HG02870 (cell line): ENCODE data around the gene STARD13.
A peak's percentile ranks its signal among the peaks of the same experiment; 100 is the strongest.

Source experiments
- ATAC-seq: cut with Tn5 transposase; IDR thresholded peaks from one replicate; pipeline ENCODE4 v1.9.1; 2021; ENCODE audit warnings: mild to moderate bottlenecking, moderate library complexity; ENCODE audit not compliant: unreplicated experiment

STARD13 gene

GRCh38 chr13:33069365-33069764 is 216.2 kb downstream of the STARD13 start:
- ATAC-seq, result no peak

GRCh38 chr13:33066329-33066728 is 219.2 kb downstream of the STARD13 start:
- ATAC-seq, result no peak

- no peak for ATAC-seq
These were observed 224.7 kb downstream of the STARD13 start for GRCh38 chr13:33060815-33061214.

- no peak for ATAC-seq
These were observed 226.7 kb downstream of the STARD13 start for GRCh38 chr13:33058776-33059327.

- ATAC-seq, result peak; percentile 72
These were observed 228.4 kb downstream of the STARD13 start for GRCh38 chr13:33057019-33057780.

GRCh38 chr13:33053397-33054066 is 232.0 kb downstream of the STARD13 start:
- ATAC-seq, result no peak
